ENCODE measurements around the gene KCNS3.
"Not testable (repeated sequence)": the region's sequence is repeated elsewhere in the genome, so short reads cannot be mapped to it uniquely, and the experiment has no call there.

KCNS3 gene

DNA sequence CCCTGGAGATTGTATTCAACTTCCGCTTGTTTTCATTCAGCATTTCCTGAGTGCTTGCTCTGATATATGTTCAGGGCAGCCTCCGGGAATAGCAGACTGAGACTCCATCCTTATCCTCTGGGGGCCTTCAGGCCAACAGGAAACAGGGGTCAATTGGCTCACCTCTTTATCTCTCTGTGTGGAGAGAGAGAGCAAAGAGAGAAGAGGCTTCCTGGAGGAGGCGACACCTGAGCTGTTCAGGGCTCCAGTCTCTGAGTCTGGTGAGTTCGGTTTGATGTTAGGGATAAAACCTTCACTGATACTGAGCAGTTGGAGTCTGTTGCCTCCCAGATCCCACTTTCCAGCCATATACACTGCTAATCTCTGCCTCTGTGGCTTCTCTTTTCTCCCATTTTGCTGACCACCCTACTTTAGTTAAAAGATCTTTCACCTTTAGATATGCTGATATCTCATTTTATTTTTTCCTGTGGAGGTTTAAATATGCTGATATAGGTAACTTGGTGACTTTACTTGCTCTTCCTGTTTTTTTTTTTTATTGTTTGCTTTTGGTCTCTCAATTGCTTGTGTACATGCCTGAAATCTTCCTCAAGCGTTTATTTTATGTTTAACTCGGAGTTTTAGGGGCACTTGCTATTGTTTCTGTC is 56.9 kb downstream of the KCNS3 start:
- no peak overlapping the region for H3K4me3 ChIP-seq
- H3K27ac ChIP-seq: no peak overlapping the region

- Histone ChIP-seq H3K4me3 (no peak overlapping the region), H3K27ac (no peak overlapping the region)
Observed at GRCh38 chr2:17936599-17936998, 58.1 kb downstream of the KCNS3 start.

DNA sequence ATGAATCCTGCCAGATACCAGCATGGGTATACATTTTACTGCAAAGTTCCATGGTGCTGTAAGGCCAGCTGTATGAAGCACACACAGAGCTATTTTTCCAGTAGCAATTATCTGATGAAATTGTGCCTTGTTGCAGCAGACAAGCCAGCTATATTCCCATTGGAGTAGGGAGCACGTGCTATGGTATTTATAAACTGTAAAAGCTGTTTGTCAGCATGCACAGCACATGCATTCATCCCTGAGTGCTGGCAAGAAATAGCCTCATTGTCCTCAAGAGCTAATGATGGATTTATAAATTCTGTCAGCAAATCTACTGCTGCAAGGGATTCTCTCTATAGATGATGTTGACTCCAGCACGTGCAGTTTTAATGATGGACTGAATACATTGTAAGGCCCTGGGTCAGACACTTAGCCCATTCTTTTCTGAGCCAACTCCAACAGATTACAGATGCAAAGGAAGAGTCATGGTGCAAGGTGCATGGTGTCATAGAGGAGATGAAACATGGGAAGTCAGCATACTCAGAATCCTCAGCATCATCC is 61.7 kb downstream of the KCNS3 start:
- Histone ChIP-seq H3K27ac (no peak overlapping the region), H3K4me3 (no peak overlapping the region)

- no peak overlapping the region for H3K27ac ChIP-seq
- H3K4me3 ChIP-seq: no peak overlapping the region
Observed at GRCh38 chr2:17943444-17943843, 65.0 kb downstream of the KCNS3 start.

GRCh38 chr2:17947113-17947512 is 68.6 kb downstream of the KCNS3 start:
- no peak overlapping the region for H3K27ac ChIP-seq
- no peak overlapping the region for H3K4me3 ChIP-seq

- H3K4me3 ChIP-seq: no peak overlapping the region
- no peak overlapping the region for H3K27ac ChIP-seq
Observed at GRCh38 chr2:17950006-17950405, 71.5 kb downstream of the KCNS3 start.

- Histone ChIP-seq H3K27ac (no peak overlapping the region), H3K4me3 (no peak overlapping the region)
Observed at GRCh38 chr2:17951563-17951962, 73.1 kb downstream of the KCNS3 start.

DNA sequence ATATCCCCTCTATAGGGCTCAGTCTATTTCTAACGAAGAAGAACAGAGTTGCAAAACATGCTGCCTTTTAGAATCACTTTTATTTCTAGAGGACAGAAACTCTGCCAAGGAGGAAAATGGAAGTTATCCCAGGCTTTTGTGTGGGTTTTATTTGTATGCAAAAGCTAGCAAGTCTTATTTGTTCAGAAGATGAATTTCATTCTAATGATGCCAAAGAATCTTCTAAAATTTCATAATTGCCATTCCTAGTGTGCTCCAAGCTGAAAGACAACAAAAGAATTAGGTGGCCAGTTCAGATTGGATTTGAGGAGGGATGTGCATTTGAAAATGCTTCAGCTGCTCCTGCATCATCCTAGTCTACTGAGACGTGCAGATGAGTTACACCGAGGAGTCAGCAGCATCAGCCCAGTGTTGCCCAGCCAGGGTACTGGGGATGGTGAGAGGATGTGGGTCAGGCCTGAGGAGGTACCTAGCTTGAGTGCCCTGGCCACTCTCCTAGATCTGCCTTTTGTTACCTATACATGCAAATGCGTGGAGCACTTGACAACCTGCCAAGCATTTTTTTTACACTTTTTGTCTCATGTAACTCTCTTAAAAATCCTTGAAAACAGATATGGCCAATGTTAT is 80.1 kb downstream of the KCNS3 start:
- Histone ChIP-seq H3K27ac (no peak overlapping the region), H3K4me3 (no peak overlapping the region)

DNA sequence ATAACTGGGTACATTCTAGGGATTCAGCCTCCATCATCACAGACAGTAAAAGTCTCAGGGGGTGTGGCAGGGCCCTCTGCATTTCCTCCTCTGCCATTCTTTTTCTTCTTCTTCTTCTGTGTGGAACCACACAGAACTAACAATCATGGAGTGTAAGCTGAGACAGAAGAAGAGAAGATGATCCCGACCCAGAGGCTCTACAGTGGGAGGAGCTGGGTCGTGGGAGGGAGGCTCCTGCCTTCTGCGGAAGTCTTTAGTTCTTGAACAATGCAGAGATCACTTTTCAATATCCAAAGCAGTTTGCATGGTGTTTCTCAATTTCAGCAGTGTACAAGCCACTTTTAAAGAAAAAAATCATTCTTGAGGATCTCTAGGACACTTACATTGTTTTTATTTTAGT is 80.9 kb downstream of the KCNS3 start:
- Histone ChIP-seq H3K27ac (no peak overlapping the region), H3K4me3 (no peak overlapping the region)

DNA sequence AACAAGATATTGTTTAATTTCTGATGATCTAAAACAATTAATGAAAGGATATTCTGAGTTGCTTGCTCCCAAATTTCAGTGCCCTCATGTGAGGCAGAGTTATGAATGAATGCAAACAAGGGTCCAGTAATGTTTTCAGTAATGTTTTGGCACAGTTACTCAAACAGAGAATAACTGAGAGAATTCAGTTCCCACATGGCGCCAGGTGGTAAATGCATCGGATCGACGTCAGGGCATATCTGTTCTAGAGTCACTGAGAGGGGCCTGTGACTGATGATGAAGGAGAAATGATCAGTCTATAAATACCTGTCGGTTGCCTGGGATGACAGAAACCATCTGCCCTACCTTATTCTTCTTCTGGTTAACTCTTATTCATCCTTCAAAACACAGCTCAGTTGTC is 81.4 kb downstream of the KCNS3 start:
- Histone ChIP-seq H3K4me3 (no peak overlapping the region), H3K27ac (no peak overlapping the region)

- H3K27ac ChIP-seq: no peak overlapping the region
- no peak overlapping the region for H3K4me3 ChIP-seq
Observed at GRCh38 chr2:17960925-17961324, 82.5 kb downstream of the KCNS3 start.

- H3K27ac ChIP-seq: no peak overlapping the region
- H3K4me3 ChIP-seq: no peak overlapping the region
Observed at GRCh38 chr2:17961789-17962188, 83.3 kb downstream of the KCNS3 start.

GRCh38 chr2:17962876-17963275 is 84.4 kb downstream of the KCNS3 start:
- no peak overlapping the region for H3K4me3 ChIP-seq
- no peak overlapping the region for H3K27ac ChIP-seq

DNA sequence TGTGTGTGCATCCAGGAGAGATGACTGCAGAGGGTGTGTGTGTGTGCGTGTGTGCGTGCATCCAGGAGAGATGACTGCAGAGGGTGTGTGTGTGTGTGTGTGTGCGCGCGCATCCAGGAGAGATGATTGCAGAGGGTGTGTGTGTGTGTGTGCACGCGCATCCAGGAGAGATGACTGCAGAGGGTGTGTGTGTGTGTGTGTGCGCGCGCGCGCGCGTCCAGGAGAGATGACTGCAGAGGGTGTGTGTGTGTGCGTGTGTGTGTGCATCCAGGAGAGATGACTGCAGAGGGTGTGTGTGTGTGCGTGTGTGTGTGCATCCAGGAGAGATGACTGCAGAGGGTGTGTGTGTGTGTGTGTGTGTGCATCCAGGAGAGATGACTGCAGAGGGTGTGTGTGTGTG is 85.1 kb downstream of the KCNS3 start:
- H3K27ac ChIP-seq, H3K4me3 ChIP-seq: not testable (repeated sequence)

- Histone ChIP-seq H3K4me3 (no peak overlapping the region), H3K27ac (no peak overlapping the region)
Observed at GRCh38 chr2:17965196-17965595, 86.7 kb downstream of the KCNS3 start.

DNA sequence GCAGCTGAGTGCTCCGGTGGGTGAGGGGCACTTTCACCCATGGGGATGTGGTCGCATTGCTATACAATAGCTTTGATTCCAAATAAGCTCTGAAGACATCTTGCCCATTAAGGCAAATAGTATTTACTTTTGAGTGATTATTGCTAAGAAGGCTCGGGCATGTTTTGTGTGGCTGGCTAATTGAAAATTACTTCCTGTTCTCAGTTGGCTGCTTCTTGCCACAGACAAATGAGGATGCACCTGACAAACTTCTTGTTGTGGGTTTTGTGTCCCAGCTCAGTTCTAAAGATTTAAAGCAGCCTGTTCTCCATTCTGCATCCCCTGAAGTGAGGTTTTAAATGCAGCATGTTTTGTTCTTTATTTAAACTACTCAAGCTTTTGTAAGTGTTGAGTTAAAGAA is 88.3 kb downstream of the KCNS3 start:
- Histone ChIP-seq H3K4me3 (no peak overlapping the region), H3K27ac (no peak overlapping the region)

DNA sequence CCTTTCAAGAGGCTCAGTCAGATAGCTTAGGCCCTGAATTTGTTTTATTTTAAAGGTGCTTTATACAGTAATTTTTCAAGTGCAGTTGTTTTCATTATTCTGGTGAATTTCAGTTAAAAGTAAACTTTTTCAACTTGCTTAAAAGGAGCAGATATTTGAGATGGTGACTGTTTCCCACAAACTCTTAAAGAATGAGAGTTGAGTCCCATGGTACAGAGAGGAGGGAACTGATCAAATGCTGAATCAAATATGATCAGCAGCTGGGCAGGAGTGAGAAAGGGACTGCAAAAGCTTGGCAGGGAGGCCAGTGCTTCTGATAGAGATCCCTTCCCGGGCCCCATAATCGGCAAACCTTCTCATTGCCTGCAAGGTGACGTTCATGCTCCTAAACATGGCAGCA is 91.2 kb downstream of the KCNS3 start:
- no peak overlapping the region for H3K4me3 ChIP-seq

DNA sequence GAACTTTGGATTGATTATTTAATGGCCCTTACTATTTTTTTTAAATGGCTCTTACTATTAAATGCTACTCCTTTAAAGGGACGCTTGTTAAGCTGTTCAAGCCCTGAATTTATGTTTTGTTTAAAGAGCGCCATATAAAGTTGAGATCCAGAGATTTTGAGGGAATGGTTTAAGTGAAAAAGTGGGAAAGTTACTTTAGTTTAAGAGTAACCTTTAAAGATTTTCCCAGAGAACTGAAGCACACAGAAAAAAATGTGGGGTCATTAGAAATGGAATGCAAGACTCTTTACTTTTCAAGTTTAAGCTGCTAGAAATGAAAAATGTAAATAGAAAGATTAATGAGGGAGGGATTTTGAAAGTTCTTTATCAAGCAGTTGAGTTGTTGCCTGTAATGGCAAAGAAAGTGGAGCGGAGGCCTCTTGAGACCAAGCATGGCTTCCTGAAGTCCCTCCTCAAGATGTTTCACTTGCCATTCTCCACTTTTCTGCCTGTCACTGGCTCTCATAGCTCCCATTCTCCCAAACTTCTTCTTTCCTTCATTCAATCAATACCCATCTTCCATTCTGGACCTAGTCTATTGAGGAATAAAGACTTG is 93.2 kb downstream of the KCNS3 start:
- H3K27ac ChIP-seq: no peak overlapping the region
- no peak overlapping the region for H3K4me3 ChIP-seq

More for the DNA sequence above, 91.2 kb downstream of the KCNS3 start:
- no peak overlapping the region for H3K27ac ChIP-seq

DNA sequence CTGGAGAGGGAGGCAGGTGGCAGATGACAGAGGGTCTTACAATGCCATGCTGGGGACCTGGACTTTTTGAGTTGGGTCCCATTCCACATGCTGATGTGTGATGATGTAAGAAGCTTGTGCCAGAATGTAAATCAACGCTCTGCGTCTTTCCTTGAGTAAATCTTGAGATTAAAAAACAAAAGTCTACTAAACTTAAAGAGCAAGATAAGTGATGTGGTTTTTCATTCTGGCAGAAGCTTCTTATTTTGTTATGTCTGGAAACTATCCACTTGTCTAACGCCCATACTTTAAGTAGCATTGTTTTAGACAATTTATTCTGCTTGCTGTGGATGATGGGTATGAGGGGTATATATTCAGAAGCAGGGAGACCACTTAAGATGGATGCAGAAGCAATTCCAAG is 94.5 kb downstream of the KCNS3 start:
- Histone ChIP-seq H3K27ac (no peak overlapping the region), H3K4me3 (no peak overlapping the region)

DNA sequence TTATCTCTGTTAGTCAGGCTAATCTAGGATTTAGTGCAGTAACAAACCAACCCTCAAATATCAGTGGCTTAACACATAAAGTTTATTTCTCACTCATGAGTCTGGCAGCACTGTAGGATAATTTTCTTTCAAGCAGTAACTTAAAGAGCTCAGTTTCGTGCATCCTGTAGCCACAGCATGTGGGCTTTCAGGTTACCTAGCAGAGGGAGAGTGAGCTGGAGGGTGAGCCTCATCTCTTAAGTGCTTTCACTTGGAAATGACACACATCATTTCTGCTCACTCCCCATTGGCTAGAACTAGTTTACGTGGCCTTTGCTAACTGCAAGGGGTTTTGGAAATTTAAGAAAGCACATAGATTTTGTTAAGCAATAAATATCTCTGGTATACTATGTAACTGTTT is 96.9 kb downstream of the KCNS3 start:
- H3K4me3 ChIP-seq: no peak overlapping the region
- H3K27ac ChIP-seq: no peak overlapping the region

All from skin epidermis (tissue), 12 donors.